Activated naive CD8-positive, alpha-beta T cell treated with anti-CD3 and anti-CD28 coated beads, Interleukin-2, amount 10 ng/mL, durations not matched to agents 7 days and 5 days (primary cell): ENCODE measurements around the gene EPOP. TPM values are rescaled to one million over a fixed set of nuclear protein-coding genes. Genes with fewer than 3 reads are reported as not detected.
"Not testable (repeated sequence)": the region's sequence is repeated elsewhere in the genome, so short reads cannot be mapped to it uniquely, and the experiment has no call there.

Experiments
- ATAC-seq: fragments of 150-1000 bp; cut with Tn5 transposase; one replicate; pipeline ENCODE4 v1.10.0; 2021; ENCODE audit warnings: low read depth, moderate library complexity
- POLR2A ChIA-PET: fragments of 350-600 bp; sonication (Branson Sonifier 250); formaldehyde crosslinking; loops from one replicate; lab custom pipeline; 2021; ENCODE audit warnings: antibody characterized with exemption; lab: Charles Lee
- DNase-seq: peaks from one replicate; pipeline ENCODE4 v3.0.0; 2021
- H3K27ac Mint-ChIP-seq: one replicate; pipeline ENCODE4 v1.8.0; 2022; ENCODE audit warnings: mild to moderate bottlenecking, mixed read lengths
- H3K27me3 Mint-ChIP-seq: one replicate; pipeline ENCODE4 v1.8.0; 2022; ENCODE audit warnings: mild to moderate bottlenecking, moderate library complexity, mixed read lengths
- H3K36me3 Mint-ChIP-seq: one replicate; pipeline ENCODE4 v1.8.0; 2021; ENCODE audit warnings: mild to moderate bottlenecking, mixed read lengths
- H3K4me1 Mint-ChIP-seq: one replicate; pipeline ENCODE4 v1.8.0; 2021; ENCODE audit warnings: mixed read lengths
- H3K4me3 Mint-ChIP-seq: one replicate; pipeline ENCODE4 v1.8.0; 2022; ENCODE audit warnings: mild to moderate bottlenecking, moderate library complexity, mixed read lengths
- H3K9me3 Mint-ChIP-seq: one replicate; pipeline ENCODE4 v1.8.0; 2021; ENCODE audit warnings: mixed read lengths
- total RNA-seq, 2 experiments: library from RNA; stranded (reverse); gene quantifications; one replicate each; pipeline ENCODE4 v1.2.3, GENCODE V29; 2021

EPOP gene
- total RNA-seq, 2 experiments from 2014 or later: 7.2 TPM

- ATAC-seq: peak; percentile 68
- DNase-seq: peak; percentile 61
- Mint-ChIP-seq H3K4me1 (peaks cover 9% of the 10 kb centered on the region), H3K9me3 (no peaks in the 10 kb centered on the region), H3K4me3 (no peak overlapping the region), H3K36me3 (no peaks in the 10 kb centered on the region), H3K27ac (no peak overlapping the region), H3K27me3 (peaks cover 16% of the 10 kb centered on the region)
- POLR2A ChIA-PET: interaction anchor here (0.8 kb wide), 1 partner anchor 73 kb away, joined by 3 read pairs; no protein-coding TSS in a partner anchor
These were observed 11.5 kb downstream of the EPOP start for GRCh38 chr17:38663125-38663751.

- no peaks in the 10 kb centered on the region for H3K36me3 Mint-ChIP-seq
- H3K27ac Mint-ChIP-seq: no peak overlapping the region
These were observed 14.4 kb downstream of the EPOP start for GRCh38 chr17:38660097-38661025.

GRCh38 chr17:38659415-38659814, 15.3 kb downstream of the EPOP start:
- H3K27me3 Mint-ChIP-seq: peaks cover 12% of the 10 kb centered on the region
- H3K27ac Mint-ChIP-seq: no peak overlapping the region
- POLR2A ChIA-PET: no interaction called here
- no peaks in the 10 kb centered on the region for H3K9me3 Mint-ChIP-seq
- ATAC-seq (no peak), DNase-seq (no peak)
- no peaks in the 10 kb centered on the region for H3K36me3 Mint-ChIP-seq
- H3K4me1 Mint-ChIP-seq: peaks cover 19% of the 10 kb centered on the region
- no peak overlapping the region for H3K4me3 Mint-ChIP-seq

More at GRCh38 chr17:38660097-38661025, 14.4 kb downstream of the EPOP start:
- POLR2A ChIA-PET: interaction anchor here (0.7 kb wide), 1 partner anchor 265 kb away, joined by 4 read pairs; no protein-coding TSS in a partner anchor
- DNase-seq (no peak), ATAC-seq (no peak)
- Mint-ChIP-seq H3K9me3 (no peaks in the 10 kb centered on the region), H3K4me3 (no peak overlapping the region), H3K4me1 (peaks cover 14% of the 10 kb centered on the region), H3K27me3 (peaks cover 9% of the 10 kb centered on the region)

- Mint-ChIP-seq H3K27me3 (peaks cover 13% of the 10 kb centered on the region), H3K36me3 (no peaks in the 10 kb centered on the region), H3K27ac (peak overlapping the region; percentile 64), H3K4me1 (peaks cover 23% of the 10 kb centered on the region), H3K9me3 (no peaks in the 10 kb centered on the region), H3K4me3 (no peak overlapping the region)
- DNase-seq: no peak
- POLR2A ChIA-PET: no interaction called here
- peak; percentile 57 for ATAC-seq
These were observed 15.9 kb downstream of the EPOP start for GRCh38 chr17:38658741-38659345.

GRCh38 chr17:38657824-38658740, 16.7 kb downstream of the EPOP start:
- DNase-seq: no peak
- ATAC-seq: no peak
- H3K9me3 Mint-ChIP-seq: no peaks in the 10 kb centered on the region
- POLR2A ChIA-PET: no interaction called here
- peak overlapping the region; percentile 69 for H3K27ac Mint-ChIP-seq
- H3K36me3 Mint-ChIP-seq: no peaks in the 10 kb centered on the region
- peaks cover 23% of the 10 kb centered on the region for H3K4me1 Mint-ChIP-seq
- peaks cover 13% of the 10 kb centered on the region for H3K27me3 Mint-ChIP-seq
- no peak overlapping the region for H3K4me3 Mint-ChIP-seq

GRCh38 chr17:38656959-38657823, 17.6 kb downstream of the EPOP start:
- peaks cover 14% of the 10 kb centered on the region for H3K27me3 Mint-ChIP-seq
- peak overlapping the region; percentile 69 for H3K27ac Mint-ChIP-seq
- DNase-seq (no peak), ATAC-seq (no peak)
- POLR2A ChIA-PET: no interaction called here
- H3K9me3 Mint-ChIP-seq: no peaks in the 10 kb centered on the region
- no peak overlapping the region for H3K4me3 Mint-ChIP-seq
- peaks cover 23% of the 10 kb centered on the region for H3K4me1 Mint-ChIP-seq
- no peaks in the 10 kb centered on the region for H3K36me3 Mint-ChIP-seq

- peak; percentile 39 for ATAC-seq
- H3K36me3 Mint-ChIP-seq: no peaks in the 10 kb centered on the region
- no peak for DNase-seq
- H3K27ac Mint-ChIP-seq: no peak overlapping the region
- POLR2A ChIA-PET: no interaction called here
- no peaks in the 10 kb centered on the region for H3K9me3 Mint-ChIP-seq
- peak overlapping the region; percentile 10 for H3K4me3 Mint-ChIP-seq
- H3K27me3 Mint-ChIP-seq: peaks cover 12% of the 10 kb centered on the region
- peaks cover 23% of the 10 kb centered on the region for H3K4me1 Mint-ChIP-seq
These were observed 20.1 kb downstream of the EPOP start for GRCh38 chr17:38654411-38655398.

DNA sequence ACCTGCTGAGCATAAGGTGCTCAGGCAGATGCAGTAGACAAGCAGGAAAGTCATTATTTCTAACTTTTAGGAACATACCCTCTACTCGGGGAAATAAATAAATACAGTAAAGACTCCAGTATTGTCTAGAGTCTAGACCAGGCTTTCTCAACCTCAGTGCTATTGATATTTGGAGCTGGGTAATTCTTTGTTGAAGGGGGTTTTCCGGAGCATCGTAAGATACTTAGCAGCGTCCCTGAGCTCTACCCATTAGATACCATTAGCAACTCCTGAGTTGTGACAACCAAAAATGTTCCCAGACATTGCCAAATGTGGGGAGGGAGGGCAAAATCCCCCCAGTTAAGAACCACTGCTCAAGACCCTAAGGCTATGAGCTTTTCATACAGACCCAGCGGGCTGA, 21.1 kb downstream of the EPOP start:
- Mint-ChIP-seq H3K27me3 (peaks cover 14% of the 10 kb centered on the region), H3K4me3 (no peak overlapping the region), H3K36me3 (no peaks in the 10 kb centered on the region), H3K9me3 (no peaks in the 10 kb centered on the region), H3K27ac (no peak overlapping the region), H3K4me1 (peaks cover 21% of the 10 kb centered on the region)
- POLR2A ChIA-PET: no interaction called here
- DNase-seq (no peak), ATAC-seq (no peak)

DNA sequence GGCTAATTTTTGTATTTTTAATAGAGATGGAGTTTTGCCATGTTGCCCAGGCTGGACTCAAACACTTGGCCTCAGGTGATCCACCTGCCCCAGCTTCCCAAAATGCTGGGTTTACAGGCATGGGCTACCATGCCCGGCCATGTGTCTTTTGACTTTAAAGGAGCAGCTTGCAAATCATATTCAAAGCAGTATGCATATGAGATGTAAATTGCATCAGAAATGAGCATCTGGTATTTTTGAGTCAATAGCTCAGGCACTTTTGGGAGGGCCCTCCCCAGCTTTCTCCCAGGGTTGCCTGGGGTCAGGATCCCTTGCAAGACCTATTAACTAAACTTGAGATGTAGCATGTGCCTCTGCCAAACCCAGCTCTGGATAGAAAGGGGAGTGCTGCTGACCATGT, 21.5 kb downstream of the EPOP start:
- Mint-ChIP-seq H3K36me3 (no peaks in the 10 kb centered on the region), H3K27me3 (peaks cover 16% of the 10 kb centered on the region), H3K4me3 (no peak overlapping the region), H3K4me1 (peaks cover 16% of the 10 kb centered on the region), H3K9me3 (no peaks in the 10 kb centered on the region), H3K27ac (no peak overlapping the region)
- ATAC-seq: no peak
- POLR2A ChIA-PET: no interaction called here
- no peak for DNase-seq

DNA sequence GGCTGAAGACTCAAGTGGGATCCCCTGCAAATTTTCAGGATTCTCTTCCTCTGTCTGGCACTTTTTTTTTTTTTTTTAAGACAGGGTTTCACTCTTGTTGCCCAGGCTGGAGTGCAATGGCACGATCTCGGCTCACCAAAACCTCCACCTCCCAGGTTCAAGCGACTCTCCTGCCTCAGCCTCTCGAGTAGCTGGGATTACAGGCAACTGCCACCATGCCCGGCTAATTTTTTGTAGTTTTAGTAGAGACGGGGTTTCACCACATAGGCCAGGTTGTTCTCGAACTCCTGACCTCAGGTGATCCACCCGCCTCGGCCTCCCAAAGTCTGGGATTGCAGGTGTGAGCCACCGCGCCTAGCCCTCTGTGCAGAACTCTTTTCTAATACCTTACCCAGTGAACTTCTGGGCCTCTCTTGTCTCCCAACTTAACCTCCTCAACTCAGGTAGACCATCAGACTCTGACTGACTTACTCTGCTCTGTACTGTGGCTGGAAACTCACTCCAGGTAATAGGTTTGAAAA, 24.0 kb downstream of the EPOP start:
- H3K36me3 Mint-ChIP-seq: not testable (repeated sequence)

DNA sequence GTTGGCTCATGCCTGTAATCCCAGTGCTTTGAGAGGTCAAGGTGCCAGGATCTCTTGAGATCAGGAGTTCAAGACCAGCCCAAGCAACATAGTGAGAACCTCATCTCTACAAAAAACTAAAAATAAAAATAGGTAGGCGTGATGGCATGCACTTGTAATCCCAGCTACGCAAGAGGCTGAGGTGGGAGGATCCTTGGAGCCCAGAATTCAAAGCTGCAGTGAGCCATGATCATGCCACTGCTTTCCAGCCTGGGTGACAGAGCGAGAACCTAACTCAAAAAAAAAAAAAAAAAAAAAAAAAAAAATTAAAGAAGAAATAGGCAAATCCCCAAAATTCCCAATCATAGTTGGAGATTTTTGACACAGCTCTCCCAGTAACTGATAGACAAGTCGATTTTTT, 36.8 kb downstream of the EPOP start:
- Mint-ChIP-seq H3K4me1 (no peaks in the 10 kb centered on the region), H3K27ac (no peak overlapping the region), H3K27me3 (peaks cover 33% of the 10 kb centered on the region), H3K9me3 (no peaks in the 10 kb centered on the region), H3K36me3 (no peaks in the 10 kb centered on the region), H3K4me3 (no peak overlapping the region)
- no peak for ATAC-seq
- no peak for DNase-seq
- POLR2A ChIA-PET: no interaction called here

More for the DNA sequence above, 24.0 kb downstream of the EPOP start:
- not testable (repeated sequence) for H3K4me3 Mint-ChIP-seq, DNase-seq, H3K27ac Mint-ChIP-seq, H3K9me3 Mint-ChIP-seq, ATAC-seq, H3K4me1 Mint-ChIP-seq
- peaks cover 23% of the 10 kb centered on the region for H3K27me3 Mint-ChIP-seq
- POLR2A ChIA-PET: interaction anchor here (0.6 kb wide), 1 partner anchor 19 kb away, joined by 3 read pairs; no protein-coding TSS in a partner anchor
